ENCODE data around the gene PPP1R37.

DNA sequence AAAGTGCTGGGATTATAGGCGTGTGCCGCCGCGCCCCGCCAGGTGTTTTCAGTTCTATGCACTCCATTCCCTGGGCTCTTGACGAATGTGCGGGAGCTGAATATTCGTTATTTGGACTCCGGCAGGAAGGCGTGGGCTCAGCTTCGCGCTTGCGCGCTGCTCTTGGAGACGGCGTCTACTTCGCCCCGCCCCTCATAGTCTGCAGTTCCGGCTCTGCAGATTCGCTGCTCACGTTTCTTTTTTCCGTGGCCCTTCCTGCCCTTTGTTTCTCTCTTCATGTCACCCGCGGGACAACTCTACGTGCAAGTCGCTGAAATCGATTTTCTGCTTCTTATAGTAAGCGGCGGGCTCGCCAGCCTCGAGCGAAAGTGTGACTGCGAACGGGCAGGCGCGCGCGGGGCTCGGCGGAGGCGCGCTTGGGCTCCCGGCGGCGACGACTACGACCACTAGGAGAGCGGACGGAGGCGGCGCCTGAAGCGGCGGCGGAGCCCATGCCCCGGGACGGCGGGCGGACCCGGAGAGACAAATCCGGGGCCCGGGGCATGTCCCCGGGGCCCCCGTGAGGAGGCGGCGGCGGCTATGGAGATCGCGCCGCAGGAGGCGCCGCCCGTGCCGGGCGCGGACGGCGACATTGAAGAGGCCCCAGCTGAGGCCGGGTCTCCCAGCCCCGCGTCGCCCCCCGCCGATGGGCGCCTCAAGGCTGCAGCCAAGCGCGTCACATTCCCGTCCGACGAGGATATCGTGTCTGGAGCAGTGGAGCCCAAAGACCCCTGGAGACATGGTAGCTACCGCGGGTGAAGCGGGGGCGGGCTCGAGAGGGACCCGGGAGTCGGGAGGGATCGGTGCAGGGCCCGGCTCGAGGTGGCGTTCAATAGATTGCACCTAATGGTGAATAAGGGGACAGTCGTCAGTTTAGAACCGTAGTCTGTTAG lies at the start of gene PPP1R37:
- TF ChIP-seq CTCF (CRISPR knock-in tag; IDR thresholded peaks at IDR 0.05): peak; percentile 30; the same call in 1 of the 2 replicates
- TF ChIP-seq SNRNP70 (IDR thresholded peaks at IDR 0.05; ENCODE audit: low read depth, low read length): no peak
- no peak for TF ChIP-seq NR1H2 (CRISPR knock-in tag; IDR thresholded peaks at IDR 0.05; ENCODE audit: borderline replicate concordance, low read depth)
- no peak for TF ChIP-seq HNRNPUL1 (IDR thresholded peaks at IDR 0.05; ENCODE audit: low read depth, low read length)

Data from HepG2 (cell line).